Left lung (tissue), 10 donors: ENCODE measurements around the gene CAMTA2. TPM values are rescaled to one million over a fixed set of nuclear protein-coding genes. Genes with fewer than 3 reads are reported as not detected.

Experiments
- ATAC-seq: fragments of 200-7000 bp; cut with Tn5 transposase; one replicate; pipeline ENCODE4 v1.9.1; 2020; ENCODE audit warnings: moderate library complexity
- DNase-seq, 4 donors: peaks; one replicate each; pipeline ENCODE4 v3.0.0-alpha.2; 2013 to 2020
- H3K27ac ChIP-seq, 2 donors: fragments of 200-600 bp; sonication (generic) in 1 of 2; one replicate each; pipeline versions ENCODE4 v1.5.0 to v1.8.0; 2020 to 2021
- H3K27me3 ChIP-seq, 2 donors: fragments of 200-600 bp; sonication (generic) in 1 of 2; one replicate each; pipeline versions ENCODE4 v1.5.0 to v1.8.0; 2020 to 2021
- H3K36me3 ChIP-seq, 2 donors: fragments of 200-600 bp; sonication (generic) in 1 of 2; one replicate each; pipeline versions ENCODE4 v1.5.0 to v1.8.0; 2020 to 2021
- H3K4me1 ChIP-seq, 2 donors: fragments of 200-600 bp; one replicate each; pipeline ENCODE4 v1.8.0; 2021
- H3K4me3 ChIP-seq, 2 donors: fragments of 200-600 bp; sonication (generic) in 1 of 2; one replicate each; pipeline versions ENCODE4 v1.5.0 to v1.8.0; 2020 to 2021; ENCODE audit warnings: mild to moderate bottlenecking in 1 of 2
- H3K9me3 ChIP-seq, 2 donors: fragments of 200-600 bp; sonication (generic) in 1 of 2; one replicate each; pipeline versions ENCODE4 v1.5.0 to v1.8.0; 2020 to 2021
- CTCF ChIP-seq, 2 donors: fragments of 200-600 bp; sonication (generic) in 1 of 2; IDR thresholded peaks; one replicate each; pipeline versions ENCODE4 v1.5.0 to v1.8.0; 2021; ENCODE audit warnings: antibody characterized with exemption in 2 of 2
- intact Hi-C, 2 donors: fragments of 100-400 bp; cut with DNase I; formaldehyde crosslinking; loops; one replicate each; pipeline versions ENCODE4 v1.11.2 to v1.14.2; 2022
- polyA plus RNA-seq, 6 donors: library from polyadenylated mRNA; unstranded; fragments of 120-200 nt; gene quantifications; one replicate each; pipeline ENCODE4 v1.2.1, GENCODE V29; 2013; ENCODE audit not compliant: insufficient read length in 6 of 6
- total RNA-seq, 2 donors: library from RNA; stranded (reverse); fragmentation: NEBNext Ultra II Directional; extraction: Animal tissue kit (Norgen Biotek cat#: 25700); gene quantifications; one replicate each; pipeline ENCODE4 v1.2.1, GENCODE V29; 2021
- donor health status: DM: no; HTN: yes; CAD: no.
- donor health status: DM: no; HTN: no; CAD: no.

Gene CAMTA2
- total and polyA plus RNA-seq, 8 donors, result 28.6 to 64.9 (median 34.6) TPM

- peaks cover 17 to 58% of the 10 kb centered on the region in 2 donors for H3K4me1 ChIP-seq
- H3K27me3 ChIP-seq, result no peaks in the 10 kb centered on the region
- no peak for TF ChIP-seq CTCF (IDR thresholded peaks at IDR 0.05)
- no peak overlapping the region for H3K4me3 ChIP-seq
- H3K9me3 ChIP-seq, result no peaks in the 10 kb centered on the region
- peak overlapping the region; percentile 93 to 94 for H3K27ac ChIP-seq
- peaks cover 0 to 67% of the 10 kb centered on the region in 2 donors for H3K36me3 ChIP-seq
- intact Hi-C loops, result loop anchor here in 1 of 2 donors (10.0 kb wide), 1 partner anchor 65 kb away; the partner anchor contains the start of gene CHRNE
- ATAC-seq, result no peak
- no peak for DNase-seq
Measured at GRCh38 chr17:4970273-4970672, 17.2 kb downstream of the CAMTA2 start.

- TF ChIP-seq CTCF (IDR thresholded peaks at IDR 0.05), result no peak
- Histone ChIP-seq H3K27ac (peak overlapping the region; percentile 93 to 94), H3K27me3 (no peaks in the 10 kb centered on the region), H3K36me3 (peaks cover 0 to 62% of the 10 kb centered on the region in 2 donors), H3K4me3 (peak overlapping the region in 1 of 2 donors; percentile 67), H3K4me1 (peaks cover 17 to 61% of the 10 kb centered on the region in 2 donors), H3K9me3 (no peaks in the 10 kb centered on the region)
- DNase-seq (no peak), ATAC-seq (no peak)
- intact Hi-C loops, result loop anchor here in 1 of 2 donors (10.0 kb wide), 1 partner anchor 65 kb away; the partner anchor contains the start of gene CHRNE
Measured at GRCh38 chr17:4969551-4970173, 17.8 kb downstream of the CAMTA2 start.

- no peaks in the 10 kb centered on the region for H3K27me3 ChIP-seq
- ATAC-seq (no peak), DNase-seq (no peak)
- H3K9me3 ChIP-seq, result no peaks in the 10 kb centered on the region
- no peak for TF ChIP-seq CTCF (IDR thresholded peaks at IDR 0.05)
- intact Hi-C loops, result no loop called here
- peak overlapping the region; percentile 93 to 94 for H3K27ac ChIP-seq
- peak overlapping the region; percentile 48 to 67 for H3K4me3 ChIP-seq
- peaks cover 17 to 57% of the 10 kb centered on the region in 2 donors for H3K4me1 ChIP-seq
- H3K36me3 ChIP-seq, result peaks cover 0 to 56% of the 10 kb centered on the region in 2 donors
Measured at GRCh38 chr17:4969047-4969550, 18.4 kb downstream of the CAMTA2 start.

- DNase-seq (no peak), ATAC-seq (no peak)
- Histone ChIP-seq H3K4me1 (peaks cover 17 to 57% of the 10 kb centered on the region in 2 donors), H3K36me3 (peaks cover 0 to 51% of the 10 kb centered on the region in 2 donors), H3K27ac (peak overlapping the region; percentile 93 to 94), H3K27me3 (no peaks in the 10 kb centered on the region), H3K4me3 (peak overlapping the region; percentile 48 to 67), H3K9me3 (no peaks in the 10 kb centered on the region)
- no peak for TF ChIP-seq CTCF (IDR thresholded peaks at IDR 0.05)
- intact Hi-C loops, result no loop called here
Measured at GRCh38 chr17:4968486-4969046, 18.9 kb downstream of the CAMTA2 start.
